SK-N-SH (cell line): ENCODE data around the gene LTBP1.
A peak's percentile ranks its signal among the peaks of the same experiment; 100 is the strongest.

Experiments used
- EP300 ChIP-seq, 2 experiments: IDR thresholded peaks; 2 replicates each; pipeline versions ENCODE4 v1.4.0 to v1.6.1; 2012; ENCODE audit warnings: borderline replicate concordance in 1 of 2, low read depth in 1 of 2, low read length in 1 of 2
- GABPA ChIP-seq: IDR thresholded peaks from 2 replicates; pipeline ENCODE4 v1.4.0; 2012; ENCODE audit warnings: low read depth, mild to moderate bottlenecking
- MXI1 ChIP-seq: IDR thresholded peaks from 2 replicates; pipeline ENCODE4 v1.6.1; 2012; ENCODE audit warnings: mild to moderate bottlenecking, low read depth, low read length, improper control_type of control experiment
- REST ChIP-seq: IDR thresholded peaks from 2 replicates; pipeline ENCODE4 v1.6.1; 2012; ENCODE audit warnings: mild to moderate bottlenecking, low read depth, low read length, moderate library complexity
- RXRA ChIP-seq: IDR thresholded peaks from 2 replicates; pipeline ENCODE4 v1.4.0; 2012; ENCODE audit warnings: low read depth, mild to moderate bottlenecking, borderline replicate concordance
- TAF1 ChIP-seq: IDR thresholded peaks from 2 replicates; pipeline ENCODE4 v1.6.1; 2012; ENCODE audit warnings: low read depth, mild to moderate bottlenecking, low read length, moderate library complexity, borderline replicate concordance
- TF ChIP-seq, protein P1 (sequence below): IDR thresholded peaks from 2 replicates; pipeline ENCODE4; 2012
- TF ChIP-seq, protein P2 (sequence below): fragments of 200-600 bp; sonication (generic); IDR thresholded peaks from 2 replicates; pipeline ENCODE4 v1.6.1; 2017; ENCODE audit warnings: antibody characterized with exemption, mild to moderate bottlenecking, moderate library complexity

- TF ChIP-seq, protein P1, sequence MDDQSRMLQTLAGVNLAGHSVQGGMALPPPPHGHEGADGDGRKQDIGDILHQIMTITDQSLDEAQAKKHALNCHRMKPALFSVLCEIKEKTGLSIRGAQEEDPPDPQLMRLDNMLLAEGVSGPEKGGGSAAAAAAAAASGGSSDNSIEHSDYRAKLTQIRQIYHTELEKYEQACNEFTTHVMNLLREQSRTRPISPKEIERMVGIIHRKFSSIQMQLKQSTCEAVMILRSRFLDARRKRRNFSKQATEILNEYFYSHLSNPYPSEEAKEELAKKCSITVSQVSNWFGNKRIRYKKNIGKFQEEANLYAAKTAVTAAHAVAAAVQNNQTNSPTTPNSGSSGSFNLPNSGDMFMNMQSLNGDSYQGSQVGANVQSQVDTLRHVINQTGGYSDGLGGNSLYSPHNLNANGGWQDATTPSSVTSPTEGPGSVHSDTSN: peak; percentile 33; the same call in 1 of the 2 replicates
- TF ChIP-seq GABPA (no peak), EP300 (IDR thresholded peaks at IDR 0.05; ENCODE audit: borderline replicate concordance in 1 of 2, low read depth in 1 of 2, low read length in 1 of 2) (no peak), MXI1 (no peak), TAF1 (no peak), REST (no peak), RXRA (no peak)
- TF ChIP-seq, protein P2, sequence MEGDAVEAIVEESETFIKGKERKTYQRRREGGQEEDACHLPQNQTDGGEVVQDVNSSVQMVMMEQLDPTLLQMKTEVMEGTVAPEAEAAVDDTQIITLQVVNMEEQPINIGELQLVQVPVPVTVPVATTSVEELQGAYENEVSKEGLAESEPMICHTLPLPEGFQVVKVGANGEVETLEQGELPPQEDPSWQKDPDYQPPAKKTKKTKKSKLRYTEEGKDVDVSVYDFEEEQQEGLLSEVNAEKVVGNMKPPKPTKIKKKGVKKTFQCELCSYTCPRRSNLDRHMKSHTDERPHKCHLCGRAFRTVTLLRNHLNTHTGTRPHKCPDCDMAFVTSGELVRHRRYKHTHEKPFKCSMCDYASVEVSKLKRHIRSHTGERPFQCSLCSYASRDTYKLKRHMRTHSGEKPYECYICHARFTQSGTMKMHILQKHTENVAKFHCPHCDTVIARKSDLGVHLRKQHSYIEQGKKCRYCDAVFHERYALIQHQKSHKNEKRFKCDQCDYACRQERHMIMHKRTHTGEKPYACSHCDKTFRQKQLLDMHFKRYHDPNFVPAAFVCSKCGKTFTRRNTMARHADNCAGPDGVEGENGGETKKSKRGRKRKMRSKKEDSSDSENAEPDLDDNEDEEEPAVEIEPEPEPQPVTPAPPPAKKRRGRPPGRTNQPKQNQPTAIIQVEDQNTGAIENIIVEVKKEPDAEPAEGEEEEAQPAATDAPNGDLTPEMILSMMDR: no peak
Measured at GRCh38 chr2:33015421-33016142, 68.8 kb downstream of the LTBP1 start.
